BLaER1 (cell line): ENCODE data around the gene EIF4B.

ENCODE experiments used
- H3K27ac ChIP-seq: shearing (Covaris generic); formaldehyde crosslinking; 2 replicates; pipeline ENCODE4 v1.8.1; 2022
- H3K27me3 ChIP-seq: shearing (Covaris generic); formaldehyde crosslinking; 2 replicates; pipeline ENCODE4 v1.8.1; 2022
- H3K36me3 ChIP-seq: shearing (Covaris generic); formaldehyde crosslinking; 2 replicates; pipeline ENCODE4 v1.8.1; 2022
- H3K4me1 ChIP-seq: shearing (Covaris generic); formaldehyde crosslinking; 2 replicates; pipeline ENCODE4 v1.8.1; 2022
- H3K4me2 ChIP-seq: shearing (Covaris generic); formaldehyde crosslinking; 2 replicates; pipeline ENCODE4 v1.8.1; 2022
- H3K4me3 ChIP-seq: shearing (Covaris generic); formaldehyde crosslinking; 2 replicates; pipeline ENCODE4 v1.8.1; 2022
- H3K9ac ChIP-seq: shearing (Covaris generic); formaldehyde crosslinking; 2 replicates; pipeline ENCODE4 v1.8.1; 2022
- H3K9me3 ChIP-seq: shearing (Covaris generic); formaldehyde crosslinking; 2 replicates; pipeline ENCODE4 v1.8.1; 2022
- H4K20me1 ChIP-seq: shearing (Covaris generic); formaldehyde crosslinking; 2 replicates; pipeline ENCODE4 v1.8.1; 2022
- Cebpa-rat ChIP-seq: shearing (Covaris generic); IDR thresholded peaks from 2 replicates; pipeline ENCODE4 v1.8.1; 2022

EIF4B gene

DNA sequence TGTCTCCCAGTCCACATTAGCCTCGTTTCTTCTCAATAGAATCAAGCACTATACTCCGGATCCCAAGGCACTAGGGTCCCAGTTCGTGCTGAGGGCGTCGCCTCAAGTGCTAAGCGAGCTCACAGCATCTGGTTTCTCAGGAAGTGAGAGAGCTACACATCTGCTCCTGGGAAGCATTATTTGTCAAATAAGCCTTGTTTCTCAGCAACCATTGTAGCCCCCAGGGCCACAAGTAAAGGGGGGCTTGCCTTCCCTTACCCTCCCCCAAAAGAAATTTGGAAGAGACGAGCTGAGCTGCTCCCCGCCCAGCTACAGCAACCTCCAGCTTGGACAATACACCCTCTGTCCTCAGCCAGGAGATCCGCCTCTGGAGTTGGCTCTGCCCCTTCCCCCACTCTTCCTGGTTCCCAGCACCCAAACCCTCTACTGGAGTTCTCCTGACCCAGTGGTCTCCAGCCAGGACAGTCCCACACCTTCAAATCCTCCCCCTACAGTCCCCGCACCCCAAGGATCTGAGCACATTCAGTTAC, 37.9 kb downstream of the EIF4B start:
- H3K4me1 ChIP-seq: peaks cover 33% of the 10 kb centered on the region
- no peaks in the 10 kb centered on the region for H3K9me3 ChIP-seq
- no peak overlapping the region for H3K4me2 ChIP-seq
- H3K9ac ChIP-seq: no peak overlapping the region
- no peaks in the 10 kb centered on the region for H3K27me3 ChIP-seq
- no peak overlapping the region for H3K27ac ChIP-seq
- no peak overlapping the region for H3K4me3 ChIP-seq
- peaks cover 13% of the 10 kb centered on the region for H4K20me1 ChIP-seq
- peaks cover 40% of the 10 kb centered on the region for H3K36me3 ChIP-seq
- TF ChIP-seq Cebpa-rat: no peak

DNA sequence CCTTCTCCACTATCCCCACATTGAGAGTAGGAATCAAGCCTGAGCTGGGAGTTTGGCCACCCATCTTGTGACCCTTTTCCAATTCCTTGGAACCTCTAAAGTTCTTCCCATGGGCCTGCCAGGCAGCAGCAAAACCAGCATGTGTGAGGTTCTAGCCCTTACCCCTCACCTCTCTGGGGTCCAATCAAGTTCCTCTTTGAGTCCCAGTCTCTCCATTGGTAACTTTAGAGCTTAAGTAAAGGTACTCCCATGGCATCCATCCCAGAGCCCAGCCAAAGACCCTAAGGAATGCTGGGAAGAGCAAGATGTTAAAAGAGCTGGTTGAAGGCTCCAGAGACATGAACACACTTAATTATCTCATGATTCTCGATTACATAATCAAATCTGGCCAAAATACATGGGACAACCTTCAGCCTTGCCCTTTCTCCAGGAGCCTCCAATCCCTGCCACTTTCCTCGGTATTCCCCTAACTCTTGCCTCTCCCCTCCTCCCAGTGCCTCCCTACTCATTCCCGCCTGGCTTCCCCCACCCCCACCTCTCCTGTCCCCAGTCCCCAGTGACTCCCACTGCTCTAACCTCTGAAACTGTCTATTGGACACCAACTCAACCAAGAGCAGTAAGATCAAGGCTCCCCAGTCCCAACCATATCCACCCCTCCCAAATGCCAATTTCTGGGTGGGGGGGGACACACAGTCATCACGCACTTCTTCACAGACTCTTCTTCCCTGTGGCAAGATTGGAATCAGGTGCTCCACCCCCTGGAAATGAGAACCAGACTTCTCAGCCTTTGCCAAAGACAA, 38.8 kb downstream of the EIF4B start:
- peaks cover 30% of the 10 kb centered on the region for H3K36me3 ChIP-seq
- no peak overlapping the region for H3K4me3 ChIP-seq
- H4K20me1 ChIP-seq: peaks cover 6% of the 10 kb centered on the region; the same call in 1 of the 2 replicates
- no peak overlapping the region for H3K9ac ChIP-seq
- no peak overlapping the region for H3K27ac ChIP-seq
- no peak for TF ChIP-seq Cebpa-rat
- no peaks in the 10 kb centered on the region for H3K27me3 ChIP-seq
- no peaks in the 10 kb centered on the region for H3K9me3 ChIP-seq
- H3K4me1 ChIP-seq: peaks cover 42% of the 10 kb centered on the region
- H3K4me2 ChIP-seq: no peak overlapping the region

DNA sequence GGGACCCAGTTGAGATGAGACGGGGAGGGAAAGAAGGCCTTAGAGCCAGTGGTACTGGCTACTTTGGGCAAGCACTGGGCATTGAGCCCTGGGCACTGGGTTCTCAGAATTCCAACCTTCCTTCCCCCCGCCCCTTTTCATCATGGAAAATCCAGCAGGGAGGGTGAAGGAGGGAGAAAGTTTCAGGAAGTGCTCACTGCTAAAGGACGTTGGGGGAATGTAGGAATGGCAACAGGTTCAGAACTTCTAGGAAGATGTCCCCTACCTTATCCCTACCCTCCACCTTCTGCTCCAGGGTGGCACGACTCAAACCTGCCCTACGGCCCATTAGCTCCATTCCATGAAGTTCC, 39.4 kb downstream of the EIF4B start:
- no peak for TF ChIP-seq Cebpa-rat
- peaks cover 6% of the 10 kb centered on the region; the same call in 1 of the 2 replicates for H4K20me1 ChIP-seq
- no peaks in the 10 kb centered on the region for H3K27me3 ChIP-seq
- peaks cover 44% of the 10 kb centered on the region for H3K4me1 ChIP-seq
- no peak overlapping the region for H3K27ac ChIP-seq
- peaks cover 25% of the 10 kb centered on the region for H3K36me3 ChIP-seq
- no peaks in the 10 kb centered on the region for H3K9me3 ChIP-seq
- H3K9ac ChIP-seq: no peak overlapping the region
- H3K4me2 ChIP-seq: peak overlapping the region; percentile 89
- no peak overlapping the region for H3K4me3 ChIP-seq

DNA sequence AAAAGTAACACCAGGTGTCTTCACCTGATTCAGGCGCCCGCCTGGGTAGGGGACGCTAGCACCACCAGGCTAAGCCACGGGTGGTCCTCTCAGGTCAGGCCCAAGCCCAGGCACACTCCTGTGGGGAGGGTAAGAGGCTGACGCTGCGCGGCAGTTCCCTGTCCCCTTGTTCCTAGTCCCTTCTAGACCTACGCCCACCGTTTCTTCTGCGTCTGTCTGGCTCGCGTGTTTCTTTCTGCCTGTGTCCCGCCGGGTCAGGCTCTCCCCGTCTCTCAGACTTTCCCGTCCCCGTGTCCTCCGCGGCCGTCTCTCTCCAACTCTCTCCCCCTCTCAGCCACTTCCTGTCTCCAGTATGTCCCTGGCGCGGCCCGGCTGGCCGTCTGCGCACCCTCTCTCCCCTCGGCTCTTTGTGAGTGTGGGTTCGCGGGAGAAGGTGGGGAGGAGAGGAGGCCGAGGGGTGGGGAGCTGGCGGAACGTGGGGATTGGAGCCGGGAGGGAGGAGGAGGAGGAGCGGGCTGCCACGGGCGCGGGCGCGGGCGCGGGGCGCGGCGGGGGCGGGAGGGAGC, 40.5 kb downstream of the EIF4B start:
- H3K4me3 ChIP-seq: peak overlapping the region; percentile 77
- TF ChIP-seq Cebpa-rat: no peak
- H3K27ac ChIP-seq: peak overlapping the region; percentile 79
- H3K4me2 ChIP-seq: peak overlapping the region; percentile 89
- peaks cover 44% of the 10 kb centered on the region for H3K4me1 ChIP-seq
- H3K27me3 ChIP-seq: no peaks in the 10 kb centered on the region
- peaks cover 17% of the 10 kb centered on the region for H3K36me3 ChIP-seq
- H3K9ac ChIP-seq: peak overlapping the region; percentile 86
- H3K9me3 ChIP-seq: no peaks in the 10 kb centered on the region
- peaks cover 6% of the 10 kb centered on the region; the same call in 1 of the 2 replicates for H4K20me1 ChIP-seq

DNA sequence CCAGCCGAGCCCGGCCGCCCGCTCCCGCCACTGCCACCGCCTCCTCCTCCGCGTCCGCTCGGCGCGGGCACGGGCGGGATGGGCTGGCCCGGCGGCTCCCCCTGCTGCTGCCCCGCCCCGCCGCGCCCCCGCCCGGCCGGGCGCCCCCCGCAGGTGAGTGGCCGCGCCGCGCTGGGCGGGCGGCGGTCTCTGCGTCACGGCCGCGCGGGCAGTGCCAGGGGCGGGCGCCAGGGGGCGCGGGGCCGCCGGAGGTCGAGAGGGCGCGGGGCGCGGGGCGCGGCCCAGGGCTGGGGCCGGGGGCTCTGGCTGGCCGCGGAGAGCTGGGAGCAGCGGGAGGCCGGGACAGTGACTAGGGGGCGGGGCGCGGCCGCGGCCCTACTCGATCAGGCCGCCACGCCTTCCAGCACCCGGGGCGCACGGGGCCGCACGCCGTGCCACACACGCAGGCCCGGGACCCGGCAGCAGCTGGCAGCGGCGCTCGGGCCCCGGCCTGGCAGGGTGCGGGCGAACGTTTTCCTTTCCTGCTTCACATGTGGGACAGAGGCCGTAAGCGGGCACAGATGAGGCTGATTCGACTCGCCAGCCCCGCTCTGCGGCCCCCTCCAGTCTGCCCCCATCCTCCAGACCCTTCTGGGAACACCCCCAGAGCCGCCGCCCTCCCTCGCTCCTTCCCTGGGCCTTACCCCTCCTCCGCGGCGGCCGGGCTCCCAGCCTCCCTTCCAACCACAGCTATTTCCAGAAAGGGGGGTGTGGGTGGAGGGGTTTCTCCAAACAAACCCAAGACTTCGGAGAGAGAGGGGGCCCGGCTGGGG, 41.2 kb downstream of the EIF4B start:
- Histone ChIP-seq H3K36me3 (peaks cover 12% of the 10 kb centered on the region), H3K4me1 (peaks cover 44% of the 10 kb centered on the region), H4K20me1 (peaks cover 4% of the 10 kb centered on the region; the same call in 1 of the 2 replicates), H3K9me3 (no peaks in the 10 kb centered on the region), H3K27ac (peak overlapping the region; percentile 85), H3K4me2 (peak overlapping the region; percentile 89), H3K9ac (peak overlapping the region; percentile 86), H3K4me3 (peak overlapping the region; percentile 77), H3K27me3 (no peaks in the 10 kb centered on the region)
- TF ChIP-seq Cebpa-rat: no peak

DNA sequence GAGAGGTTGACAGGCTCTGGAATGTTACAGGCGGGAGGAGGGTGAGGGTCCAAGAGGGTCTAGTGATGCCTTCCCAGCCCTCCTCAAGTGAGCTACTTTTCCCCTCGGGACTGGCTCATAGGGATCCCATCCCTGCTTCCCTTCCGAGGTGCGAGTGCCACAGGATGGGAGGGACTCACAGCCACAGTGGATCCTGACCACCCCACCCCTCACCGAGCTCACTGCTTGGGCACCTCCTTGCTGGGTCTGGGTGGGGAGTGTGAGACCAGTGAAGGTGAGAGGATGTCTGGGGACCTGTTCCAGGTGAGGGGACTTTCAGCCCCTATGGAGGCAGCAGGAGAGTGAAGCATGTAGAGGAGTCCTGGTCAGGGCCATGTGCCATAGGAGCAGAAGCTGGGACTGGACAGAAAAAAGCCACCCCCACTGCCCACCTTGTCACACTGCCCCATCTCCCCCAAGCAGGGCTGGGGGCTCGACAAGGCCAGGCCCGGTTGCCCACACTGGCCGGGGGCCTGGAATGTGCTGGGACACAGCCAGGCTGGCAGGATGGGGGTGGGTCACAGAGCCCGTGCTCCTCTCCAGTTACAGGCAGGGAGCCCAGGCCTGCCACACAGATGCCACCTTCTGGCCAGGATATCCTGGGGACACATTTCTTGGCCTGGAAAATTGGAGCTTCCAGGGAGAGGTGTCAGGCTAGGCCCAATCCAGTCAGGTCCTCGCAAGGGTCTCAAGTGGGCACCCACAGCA, 42.0 kb downstream of the EIF4B start:
- H3K9me3 ChIP-seq: no peaks in the 10 kb centered on the region
- peak overlapping the region; percentile 89 for H3K4me2 ChIP-seq
- no peaks in the 10 kb centered on the region for H4K20me1 ChIP-seq
- peak overlapping the region; percentile 84 for H3K9ac ChIP-seq
- H3K4me1 ChIP-seq: peaks cover 44% of the 10 kb centered on the region
- H3K4me3 ChIP-seq: peak overlapping the region; percentile 77
- H3K36me3 ChIP-seq: peaks cover 5% of the 10 kb centered on the region; the same call in 1 of the 2 replicates
- peak overlapping the region; percentile 85 for H3K27ac ChIP-seq
- H3K27me3 ChIP-seq: no peaks in the 10 kb centered on the region
- no peak for TF ChIP-seq Cebpa-rat

DNA sequence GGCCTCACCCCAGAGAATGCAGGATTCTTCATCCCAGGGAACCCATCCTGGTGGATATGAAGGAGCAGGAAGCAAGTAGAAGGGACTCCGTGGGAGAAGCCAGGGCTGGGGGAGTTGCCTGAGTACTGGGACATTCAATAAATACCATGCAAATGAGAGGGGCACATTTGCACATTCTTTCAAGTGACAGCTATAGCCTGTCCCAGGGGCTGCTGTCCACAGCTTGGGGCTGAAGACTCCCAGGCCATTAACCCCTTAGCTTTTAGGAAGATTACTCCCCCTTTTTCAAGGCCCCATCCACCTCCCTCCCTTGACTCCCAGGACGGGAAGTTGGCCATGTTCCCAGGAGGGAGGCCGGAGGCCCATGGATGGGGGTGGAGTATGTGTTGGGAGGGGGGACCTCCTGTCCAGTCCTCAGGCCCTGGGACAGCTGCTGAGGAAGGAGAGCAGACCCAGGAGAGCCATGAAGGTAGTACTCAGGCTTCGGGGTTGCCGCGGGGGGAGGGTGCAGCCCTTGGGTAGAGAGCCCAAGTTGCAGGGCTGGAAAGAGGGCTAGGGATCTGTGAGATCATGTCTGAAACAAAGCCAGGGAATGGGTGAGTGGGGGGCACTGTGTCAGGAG, 42.6 kb downstream of the EIF4B start:
- Histone ChIP-seq H3K4me1 (peaks cover 50% of the 10 kb centered on the region), H3K27ac (no peak overlapping the region), H3K27me3 (no peaks in the 10 kb centered on the region), H3K9ac (no peak overlapping the region), H3K4me3 (no peak overlapping the region), H3K9me3 (no peaks in the 10 kb centered on the region), H3K4me2 (peak overlapping the region; percentile 89), H4K20me1 (no peaks in the 10 kb centered on the region), H3K36me3 (no peaks in the 10 kb centered on the region)
- TF ChIP-seq Cebpa-rat: no peak

DNA sequence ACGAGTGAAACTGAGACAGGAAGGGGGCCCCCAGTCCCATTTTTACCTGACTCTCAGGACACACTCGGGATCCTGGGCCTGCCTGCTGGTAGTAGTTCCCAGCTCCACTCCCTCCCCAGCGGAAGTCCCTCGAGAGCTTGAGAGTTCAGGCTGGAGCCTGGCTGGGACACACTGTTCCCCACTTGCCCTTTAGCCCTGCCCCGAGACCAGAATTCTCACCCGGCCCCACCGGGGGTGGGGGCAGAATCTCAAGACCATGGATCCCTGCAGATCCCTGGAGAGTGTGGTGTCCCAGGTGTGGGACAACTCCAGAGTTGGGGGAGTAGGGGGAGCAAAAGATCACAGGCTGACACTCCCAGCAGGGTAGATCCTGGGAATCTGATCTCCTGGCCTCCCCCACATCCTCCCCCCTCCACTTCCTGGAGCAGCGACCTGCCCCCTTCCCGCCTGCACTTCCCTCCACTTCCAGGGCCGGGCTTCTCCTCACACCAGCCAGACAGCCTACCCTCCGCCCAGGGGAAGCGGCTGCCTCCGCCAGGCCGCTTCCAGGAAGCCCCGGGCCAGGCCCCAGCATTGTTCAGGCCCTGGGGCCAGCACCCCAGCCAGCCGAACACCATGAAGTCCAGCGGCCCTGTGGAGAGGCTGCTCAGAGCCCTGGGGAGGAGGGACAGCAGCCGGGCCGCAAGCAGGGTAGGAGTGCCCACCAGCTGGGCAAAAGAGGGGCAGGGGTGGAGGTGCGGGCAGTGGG, 43.5 kb downstream of the EIF4B start, which contains the start of gene TNS2:
TSS of gene TNS2 (plus strand) at position 495 of the 748 bp plus-strand sequence. CDS start at position 616, 121 bp downstream.
- peaks cover 49% of the 10 kb centered on the region for H3K4me1 ChIP-seq
- H3K9me3 ChIP-seq: no peaks in the 10 kb centered on the region
- H4K20me1 ChIP-seq: no peaks in the 10 kb centered on the region
- H3K4me3 ChIP-seq: no peak within 1 kb of the TSS
- 0 out of 2 replicates have a peak within 1 kb of the TSS, but pooled peaks have one; percentile 30 for H3K27ac ChIP-seq
- peak within 1 kb of the TSS; percentile 29; the same call in 1 of the 2 replicates for H3K9ac ChIP-seq
- H3K36me3 ChIP-seq: no peaks in the 10 kb centered on the region
- no peaks in the 10 kb centered on the region for H3K27me3 ChIP-seq
- peak within 1 kb of the TSS; percentile 89 for H3K4me2 ChIP-seq
- TF ChIP-seq Cebpa-rat: no peak
